Activated gamma-delta T cell treated with Interleukin-2 at 50 U/mL for 16 hours (primary cell): ENCODE measurements around the gene GALNT7.

Experiments
- DNase-seq: peaks from one replicate; pipeline ENCODE4 v3.0.0-alpha.2; 2020

Gene GALNT7

DNA sequence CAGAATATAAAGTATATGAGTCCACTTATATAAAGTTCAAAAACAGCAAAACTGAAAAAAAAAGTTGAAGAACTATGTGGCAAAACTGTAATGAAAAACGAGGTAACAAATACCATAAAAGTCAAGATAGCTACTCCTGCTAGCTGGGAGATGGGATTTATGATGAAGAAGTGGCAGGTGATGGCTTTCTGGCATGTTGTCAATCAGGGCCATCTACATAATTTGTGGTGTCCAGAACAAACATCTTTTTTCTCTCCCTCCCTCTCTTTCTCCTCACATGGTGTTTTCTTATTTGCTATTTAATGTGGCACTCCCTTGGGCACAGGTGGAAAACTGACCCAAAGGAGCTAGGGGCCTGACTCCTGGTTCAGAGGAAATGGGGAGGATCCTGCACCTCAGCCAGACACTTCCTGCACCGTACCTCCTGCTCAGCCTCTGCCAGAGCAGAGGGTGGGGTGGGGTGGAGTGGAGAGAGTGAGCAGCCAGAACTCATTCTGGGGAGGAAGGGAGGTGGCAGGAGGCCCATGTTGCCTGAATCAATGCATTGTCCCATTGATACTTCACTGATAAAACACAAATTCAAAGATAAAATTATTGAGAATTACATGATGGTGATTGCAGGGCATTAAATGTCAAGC lies 196.9 kb downstream of the GALNT7 start:
- DNase-seq, result no peak

DNA sequence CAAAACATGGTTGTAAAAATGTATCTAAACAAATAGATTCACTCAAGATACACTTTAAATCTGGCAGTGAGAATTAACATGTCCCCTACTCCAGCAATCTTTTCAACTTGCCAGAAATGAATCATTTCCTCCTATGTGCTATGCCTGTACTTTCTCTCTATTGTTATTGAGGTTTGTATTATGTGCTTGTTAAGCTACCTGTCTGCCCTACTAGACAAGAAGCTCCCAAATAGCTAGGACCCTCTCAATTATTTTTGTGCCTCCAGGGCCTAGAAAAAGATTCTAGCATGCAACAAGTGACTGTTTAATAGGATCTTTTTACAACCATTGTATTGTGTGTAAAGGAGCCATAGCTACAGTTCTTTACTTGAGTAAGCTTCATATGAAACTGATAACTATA lies 198.7 kb downstream of the GALNT7 start:
- DNase-seq, result no peak

DNA sequence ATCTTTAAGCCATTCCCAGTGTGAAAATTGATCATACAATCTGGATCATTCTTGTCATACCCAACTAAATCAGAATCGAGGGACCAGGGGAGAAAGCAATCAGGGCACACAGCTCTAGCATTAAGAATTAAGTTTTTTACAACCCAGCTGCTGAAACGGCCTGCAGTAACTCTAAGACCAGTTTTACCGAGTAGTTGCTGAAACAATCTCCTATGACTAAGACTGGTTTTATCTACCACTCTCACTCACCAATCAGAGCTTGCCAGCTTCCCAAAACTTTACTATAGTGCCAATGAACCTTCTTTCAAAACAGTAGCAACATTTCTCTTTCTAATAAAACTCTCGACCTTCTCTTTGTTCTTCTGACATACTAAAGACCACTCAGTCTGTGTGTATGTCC lies 199.3 kb downstream of the GALNT7 start:
- no peak for DNase-seq

DNA sequence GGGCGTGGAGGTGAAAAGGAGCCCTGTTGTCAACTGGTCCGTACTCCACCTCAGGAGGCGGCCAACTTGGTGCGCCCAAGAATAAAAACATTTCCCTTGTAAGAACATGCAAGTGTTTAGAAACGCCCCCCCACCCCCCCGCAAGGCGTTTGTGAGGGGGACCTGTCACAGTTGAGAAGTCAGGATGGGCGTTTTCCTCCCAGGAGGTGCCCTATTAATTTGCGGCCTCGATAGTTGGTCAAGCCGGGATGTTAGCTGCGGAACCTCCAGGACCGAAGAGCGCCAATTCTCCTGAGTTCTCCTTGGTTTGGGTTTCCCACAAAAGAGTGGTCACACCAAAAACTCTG lies 201.5 kb downstream of the GALNT7 start:
- DNase-seq, result peak; percentile 64

DNA sequence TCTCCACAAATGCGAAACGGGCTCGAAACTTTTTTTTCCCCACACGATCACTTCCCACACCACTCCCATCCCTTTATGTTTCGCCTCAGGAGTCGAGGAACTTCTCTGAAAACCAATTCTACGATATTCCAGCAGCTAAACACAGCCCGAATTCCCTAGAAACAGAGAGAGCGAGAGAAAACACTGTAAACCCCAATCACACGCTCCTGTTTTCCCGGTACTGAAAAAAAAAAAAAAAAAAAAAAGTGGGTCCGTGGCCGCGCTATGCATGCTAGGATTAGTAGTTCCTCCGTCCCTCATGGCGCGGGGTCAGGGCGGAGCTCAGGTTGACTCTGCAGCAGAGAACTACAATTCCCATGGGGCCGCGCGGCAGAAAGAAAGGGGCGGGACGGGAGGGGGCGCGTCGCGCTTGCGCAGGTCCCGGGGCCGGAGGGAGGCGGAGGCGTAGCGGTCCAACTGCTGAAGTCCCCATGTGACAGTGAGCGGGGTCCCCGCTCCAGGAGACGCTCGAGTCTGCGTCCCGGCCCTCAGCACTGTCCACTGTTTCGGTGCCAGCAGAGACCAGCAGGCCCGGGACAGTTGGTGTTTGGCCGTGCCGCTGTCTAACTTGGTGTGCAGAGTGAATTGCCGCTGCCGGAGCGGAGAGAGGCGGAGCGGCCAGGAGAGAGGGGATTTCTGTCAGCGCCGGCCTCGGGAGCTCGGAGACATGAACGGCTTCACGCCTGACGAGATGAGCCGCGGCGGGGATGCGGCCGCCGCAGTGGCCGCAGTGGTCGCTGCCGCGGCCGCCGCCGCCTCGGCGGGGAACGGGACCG lies 202.1 kb downstream of the GALNT7 start, which contains the start of gene SAP30:
TSS of gene SAP30 (plus strand) at position 478 of the 815 bp plus-strand sequence. CDS start at position 707, 229 bp downstream.
- DNase-seq, result peak; percentile 97

DNA sequence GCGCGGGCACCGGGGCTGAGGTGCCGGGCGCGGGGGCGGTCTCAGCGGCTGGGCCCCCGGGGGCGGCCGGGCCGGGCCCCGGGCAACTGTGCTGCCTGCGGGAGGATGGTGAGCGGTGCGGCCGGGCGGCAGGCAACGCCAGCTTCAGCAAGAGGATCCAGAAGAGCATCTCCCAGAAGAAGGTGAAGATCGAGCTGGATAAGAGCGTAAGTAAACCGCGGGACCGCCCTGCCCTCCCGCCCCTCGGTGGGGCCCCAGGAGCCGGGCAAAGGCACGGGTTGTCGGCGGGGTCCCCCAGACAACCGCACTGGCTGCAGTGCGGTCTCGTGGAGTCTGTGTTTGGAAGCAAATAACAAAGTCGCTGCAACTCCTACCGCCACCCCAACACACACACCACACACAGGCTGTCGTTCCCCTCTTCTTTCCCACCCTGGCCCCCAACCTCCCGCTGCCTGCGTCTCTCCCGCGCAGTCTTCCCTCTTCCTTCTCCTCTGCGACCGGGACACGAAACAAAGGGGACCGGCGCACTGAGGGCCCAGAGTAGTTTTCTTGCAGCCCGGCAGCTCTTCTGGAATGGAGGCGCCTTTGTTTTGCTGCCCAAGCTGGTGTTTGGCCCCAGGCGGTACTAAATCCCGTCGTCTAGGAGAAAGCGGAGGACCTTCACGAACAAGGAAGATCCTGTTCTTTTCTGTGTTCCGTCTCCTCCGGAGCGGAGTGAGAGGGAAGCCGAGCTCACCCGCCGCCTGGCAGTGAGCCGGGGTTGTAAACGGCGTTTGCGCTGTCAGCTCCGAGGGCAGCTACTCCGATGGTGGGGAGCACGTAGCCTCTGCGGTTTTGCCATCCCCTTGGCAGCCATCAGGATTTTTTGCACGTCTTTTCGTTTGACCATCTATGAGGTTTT lies 202.9 kb downstream of the GALNT7 start:
- DNase-seq, result peak; percentile 29
